Body of pancreas (tissue), 4 donors: Measurements from ENCODE around the gene P3H3. TPM values are rescaled to one million over a fixed set of nuclear protein-coding genes. Genes with fewer than 3 reads are reported as not detected.
A peak's percentile ranks its signal among the peaks of the same experiment; 100 is the strongest.

ENCODE experiments used
- ATAC-seq: fragments of 150-250 bp; one replicate; pipeline ENCODE4 v1.9.1; 2016
- DNase-seq, 4 donors: peaks; one replicate each; pipeline ENCODE4 v3.0.0-alpha.2; 2019
- H3K27ac ChIP-seq, 4 donors: fragments of 200-600 bp; sonication (generic); 1 replicate in 3 of 4; 2 replicates in 1 of 4; pipeline versions ENCODE4 v1.5.1 to v1.6.1; 2016 to 2019; ENCODE audit warnings: mild to moderate bottlenecking in 1 of 4, mixed read lengths in 1 of 4, moderate library complexity in 1 of 4
- H3K27me3 ChIP-seq, 2 donors: fragments of 200-600 bp; sonication (generic); one replicate each; pipeline ENCODE4 v1.6.0; 2016; ENCODE audit warnings: mild to moderate bottlenecking in 1 of 2
- H3K36me3 ChIP-seq, 2 donors: fragments of 200-600 bp; sonication (generic); replicated peaks in 1 of 2; 2 replicates each; pipeline ENCODE4 v1.5.1; 2016; ENCODE audit warnings: low read depth in 2 of 2; ENCODE audit not compliant: insufficient read depth in 1 of 2
- H3K4me1 ChIP-seq: fragments of 200-600 bp; sonication (generic); one replicate; pipeline ENCODE4 v1.6.0; 2016
- H3K4me3 ChIP-seq, 2 donors: fragments of 200-600 bp; sonication (generic); 1 replicate in 1 of 2; 2 replicates in 1 of 2; pipeline ENCODE4 v1.5.1; 2016 to 2019
- H3K9me3 ChIP-seq, 3 donors: fragments of 200-600 bp; sonication (generic); 1 replicate in 2 of 3; 2 replicates in 1 of 3; pipeline ENCODE4 v1.5.1; 2016
- CTCF ChIP-seq, 7 experiments: fragments of 450-650 bp in 4 of 7; fragments of 200-600 bp in 3 of 7; sonication (generic) in 3 of 7; IDR thresholded peaks; one replicate each; pipeline ENCODE4 v1.5.1; 2016 to 2019; ENCODE audit warnings: antibody characterized with exemption in 7 of 7
- POLR2A ChIP-seq, 3 donors: fragments of 450-650 bp; IDR thresholded peaks; one replicate each; pipeline ENCODE4 v1.6.1; 2016; ENCODE audit warnings: antibody characterized with exemption in 3 of 3, mild to moderate bottlenecking in 2 of 3
- whole genome bisulfite sequencing, 2 donors: methylation state at CpG; one replicate each; pipeline ENCODE4 v1.1.5; 2017; 5-methylcytosine and 5-hydroxymethylcytosine counted together
- intact Hi-C: fragments of 100-400 bp; cut with DNase I; formaldehyde crosslinking; loops from one replicate; pipeline ENCODE4 v1.15.1; 2023
- total RNA-seq, 2 donors: library from RNA; depleted of rRNA; stranded (reverse); fragments of >200 nt; gene quantifications; one replicate each; pipeline ENCODE4 v1.1.0, GENCODE V29; 2016

P3H3 gene
- total RNA-seq, 2 donors from 2014 or later: 17.6 to 43.2 TPM

GRCh38 chr12:6827437-6827911 is 733 bp upstream of the P3H3 start:
- Histone ChIP-seq H3K4me3 (no peak overlapping the region), H3K4me1 (peaks cover 34% of the 10 kb centered on the region), H3K27ac (no peak overlapping the region), H3K27me3 (peaks cover 0 to 14% of the 10 kb centered on the region in 2 donors), H3K9me3 (no peaks in the 10 kb centered on the region), H3K36me3 (no peaks in the 10 kb centered on the region)
- 5 to 11% methylated on average over 5 to 7 of the region's 8 CpGs for WGBS, 2 donors
- intact Hi-C loops: no loop called here
- DNase-seq (peak; percentile 73 to 86 (median 82)), ATAC-seq (no peak)
- TF ChIP-seq POLR2A (IDR thresholded peaks at IDR 0.05) (no peak), CTCF (IDR thresholded peaks at IDR 0.05) (no peak)

- peaks cover 0 to 14% of the 10 kb centered on the region in 2 donors for H3K27me3 ChIP-seq
- TF ChIP-seq POLR2A (IDR thresholded peaks at IDR 0.05): peak; percentile 48 to 82 (median 76)
- peak in 1 of 7 experiments; percentile 2 for TF ChIP-seq CTCF (IDR thresholded peaks at IDR 0.05)
- H3K36me3 ChIP-seq: no peaks in the 10 kb centered on the region
- H3K4me1 ChIP-seq: peaks cover 34% of the 10 kb centered on the region
- 0 to 2% methylated on average over 35 to 51 of the region's 71 CpGs for WGBS, 2 donors
- peak; percentile 64 for ATAC-seq
- DNase-seq: peak; percentile 60 to 79 (median 70)
- intact Hi-C loops: no loop called here
- peak overlapping the region; percentile 28 to 65 for H3K4me3 ChIP-seq
- H3K9me3 ChIP-seq: no peaks in the 10 kb centered on the region
- H3K27ac ChIP-seq: peak overlapping the region; percentile 46 to 76 (median 72)
Measured at GRCh38 chr12:6828781-6829535, 751 bp downstream of the P3H3 start.

DNA sequence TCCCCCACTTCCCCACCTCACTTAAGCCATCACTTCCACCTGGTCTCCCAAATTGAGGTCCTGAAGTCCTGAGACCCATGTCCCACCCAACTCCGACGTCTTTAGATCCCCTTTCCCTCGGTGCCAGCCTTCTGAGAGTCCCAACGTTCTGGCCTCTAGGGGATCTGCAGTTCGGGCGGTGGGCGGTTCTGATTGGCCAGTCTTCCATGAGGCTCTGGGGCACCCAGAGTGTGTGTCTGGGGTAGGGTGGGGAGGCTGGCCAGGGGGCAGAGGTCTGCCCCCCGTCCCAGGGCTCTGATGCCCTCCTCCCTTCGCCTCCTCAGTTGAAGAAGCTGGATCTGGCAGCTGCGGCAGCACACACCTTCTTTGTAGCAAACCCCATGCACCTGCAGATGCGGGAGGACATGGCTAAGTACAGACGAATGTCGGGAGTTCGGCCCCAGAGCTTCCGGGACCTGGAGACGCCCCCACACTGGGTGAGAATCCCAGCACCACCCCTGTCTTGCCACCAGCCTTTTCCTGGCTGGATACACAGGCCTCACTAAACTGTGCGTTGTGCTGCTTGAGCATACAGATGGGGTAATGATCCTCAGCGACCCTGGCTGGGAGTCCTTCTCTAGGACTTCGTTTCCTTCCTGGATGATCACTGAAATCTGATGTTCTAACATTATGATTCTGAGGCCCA is 1.5 kb downstream of the P3H3 start:
- intact Hi-C loops: no loop called here
- peak overlapping the region; percentile 46 to 76 (median 72) for H3K27ac ChIP-seq
- H3K27me3 ChIP-seq: peaks cover 0 to 8% of the 10 kb centered on the region in 2 donors
- TF ChIP-seq CTCF (IDR thresholded peaks at IDR 0.05) (peak in 3 of 7 experiments; percentile 31 to 40 (median 34)), POLR2A (IDR thresholded peaks at IDR 0.05) (no peak)
- 38 to 48% methylated on average over 15 to 19 of the region's 19 CpGs for WGBS, 2 donors
- no peaks in the 10 kb centered on the region for H3K36me3 ChIP-seq
- peak; percentile 31 for ATAC-seq
- H3K9me3 ChIP-seq: no peaks in the 10 kb centered on the region
- peaks cover 34% of the 10 kb centered on the region for H3K4me1 ChIP-seq
- H3K4me3 ChIP-seq: peak overlapping the region; percentile 28 to 65
- DNase-seq: peak in 2 of 4 donors; percentile 43 to 70

GRCh38 chr12:6830286-6830890 is 2.2 kb downstream of the P3H3 start:
- Histone ChIP-seq H3K4me1 (peaks cover 31% of the 10 kb centered on the region), H3K27me3 (peaks cover 0 to 1% of the 10 kb centered on the region in 2 donors), H3K4me3 (no peak overlapping the region), H3K27ac (peak overlapping the region in 1 of 4 donors; percentile 76), H3K36me3 (no peaks in the 10 kb centered on the region), H3K9me3 (no peaks in the 10 kb centered on the region)
- WGBS, 2 donors: 81 to 95% methylated on average over 11 of the region's 11 CpGs
- intact Hi-C loops: no loop called here
- ATAC-seq (no peak), DNase-seq (no peak)
- TF ChIP-seq CTCF (IDR thresholded peaks at IDR 0.05): no peak
- no peak for TF ChIP-seq POLR2A (IDR thresholded peaks at IDR 0.05)
